Thoracic aorta (tissue), 2 donors: ENCODE data around the gene C1QTNF6. TPM values are rescaled to one million over a fixed set of nuclear protein-coding genes. Genes with fewer than 3 reads are reported as not detected.

Experiments used
- ATAC-seq: fragments of 150-250 bp; one replicate; pipeline ENCODE4 v1.8.0; 2017; ENCODE audit warnings: low read depth; ENCODE audit not compliant: insufficient number of reproducible peaks, low FRiP score
- DNase-seq: peaks from one replicate; pipeline ENCODE4 v3.0.0-alpha.2; 2020; ENCODE audit warnings: low spot score
- H3K27ac ChIP-seq, 2 donors: fragments of 200-600 bp; sonication (generic); 1 replicate in 1 of 2; 2 replicates in 1 of 2; pipeline ENCODE4 v1.5.1; 2016; ENCODE audit warnings: mild to moderate bottlenecking in 2 of 2, moderate library complexity in 2 of 2
- H3K27me3 ChIP-seq: fragments of 200-600 bp; sonication (generic); replicated peaks from 2 replicates; pipeline ENCODE4 v1.6.0; 2016; ENCODE audit warnings: mild to moderate bottlenecking; ENCODE audit not compliant: insufficient read depth
- H3K36me3 ChIP-seq: fragments of 200-600 bp; sonication (generic); one replicate; pipeline ENCODE4 v1.5.1; 2016
- H3K4me1 ChIP-seq, 2 donors: fragments of 200-600 bp; sonication (generic); 1 replicate in 1 of 2; 2 replicates in 1 of 2; pipeline versions ENCODE4 v1.5.1 to v1.6.0; 2016; ENCODE audit warnings: low read depth in 2 of 2, mild to moderate bottlenecking in 1 of 2; ENCODE audit not compliant: control insufficient read depth in 1 of 2
- H3K4me3 ChIP-seq: fragments of 200-600 bp; sonication (generic); 2 replicates; pipeline ENCODE4 v1.5.1; 2016; ENCODE audit warnings: mild to moderate bottlenecking
- H3K9me3 ChIP-seq: fragments of 200-600 bp; sonication (generic); 2 replicates; pipeline ENCODE4 v1.5.1; 2016
- CTCF ChIP-seq: fragments of 200-600 bp; sonication (generic); IDR thresholded peaks from one replicate; pipeline ENCODE4 v1.5.1; 2019; ENCODE audit warnings: antibody characterized with exemption
- total RNA-seq, 2 donors: library from RNA; depleted of rRNA; stranded (reverse); fragments of >200 nt; gene quantifications; one replicate each; pipeline versions ENCODE4 v1.1.0 to v1.2.3, GENCODE V29; 2016

C1QTNF6 gene
- total RNA-seq, 2 donors from 2014 or later = 1.9 to 2.1 TPM

- peak; percentile 88 for TF ChIP-seq CTCF
- Histone ChIP-seq H3K27me3 (no peaks in the 10 kb centered on the region), H3K4me3 (peak overlapping the region; percentile 78), H3K4me1 (peaks cover 22 to 36% of the 10 kb centered on the region in 2 donors), H3K27ac (peak overlapping the region; percentile 84 to 88), H3K9me3 (no peaks in the 10 kb centered on the region), H3K36me3 (no peaks in the 10 kb centered on the region)
- ATAC-seq (peak; percentile 90), DNase-seq (peak; percentile 93)
These were observed 11.2 kb upstream of the C1QTNF6 start for GRCh38 chr22:37199103-37199759.

- DNase-seq = no peak
- H3K27ac ChIP-seq = peak overlapping the region; percentile 84 to 88
- ATAC-seq = peak; percentile 50
- TF ChIP-seq CTCF = peak; percentile 87
- H3K27me3 ChIP-seq = no peaks in the 10 kb centered on the region
- H3K9me3 ChIP-seq = no peaks in the 10 kb centered on the region
- H3K4me1 ChIP-seq = peaks cover 22 to 36% of the 10 kb centered on the region in 2 donors
- H3K4me3 ChIP-seq = peak overlapping the region; percentile 78
- H3K36me3 ChIP-seq = no peaks in the 10 kb centered on the region
These were observed 10.4 kb upstream of the C1QTNF6 start for GRCh38 chr22:37198258-37199102.

GRCh38 chr22:37197451-37198257 lies 9.6 kb upstream of the C1QTNF6 start:
- no peak for DNase-seq
- H3K27ac ChIP-seq = peak overlapping the region; percentile 84 to 88
- H3K4me1 ChIP-seq = peaks cover 22 to 36% of the 10 kb centered on the region in 2 donors
- no peaks in the 10 kb centered on the region for H3K9me3 ChIP-seq
- ATAC-seq = no peak
- no peak for TF ChIP-seq CTCF
- no peaks in the 10 kb centered on the region for H3K36me3 ChIP-seq
- no peaks in the 10 kb centered on the region for H3K27me3 ChIP-seq
- peak overlapping the region; percentile 78 for H3K4me3 ChIP-seq

DNA sequence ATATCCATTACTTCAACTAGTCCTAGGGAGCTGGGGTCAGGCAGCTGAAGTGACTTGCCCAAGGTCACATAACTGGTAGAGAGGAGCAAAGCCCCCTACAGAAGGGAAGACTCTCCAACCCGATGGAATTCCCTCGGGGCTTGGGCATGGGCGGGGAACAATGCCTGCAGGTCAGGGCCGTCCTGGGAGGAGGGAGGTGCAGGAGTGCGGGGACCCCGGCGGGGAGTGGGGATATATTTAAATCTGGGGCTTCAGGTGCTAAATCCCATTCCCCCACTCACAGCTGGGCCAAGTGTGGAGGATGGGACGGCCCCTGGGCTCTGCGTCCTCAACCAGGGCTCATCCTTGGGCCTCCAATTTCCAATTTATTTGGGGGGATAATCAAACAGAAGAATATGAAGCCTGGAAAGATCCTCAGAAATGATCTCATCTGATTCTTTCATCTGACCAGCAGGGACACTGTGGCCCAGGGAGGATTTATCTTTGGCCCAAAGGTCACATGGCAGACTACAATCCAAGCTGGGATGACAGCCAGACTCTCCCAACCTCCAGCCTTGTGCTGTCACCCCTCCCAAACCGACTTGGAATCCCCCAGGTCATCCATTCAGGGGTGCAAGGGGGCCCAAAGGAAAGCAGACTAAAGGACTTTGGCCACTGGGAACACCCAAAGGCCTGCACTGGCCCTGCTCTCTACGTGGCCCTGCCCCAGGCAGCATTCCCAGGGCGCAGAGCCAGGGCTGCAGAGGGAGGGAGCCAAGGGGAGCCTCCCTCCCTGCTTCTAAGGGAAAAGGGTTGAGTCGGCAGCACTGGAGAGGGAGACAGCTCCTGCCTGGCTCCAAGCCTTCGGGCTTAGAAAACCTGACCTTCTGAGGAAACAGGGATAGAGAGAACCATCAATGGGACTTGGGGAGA lies 8.7 kb upstream of the C1QTNF6 start:
- Histone ChIP-seq H3K36me3 (no peaks in the 10 kb centered on the region), H3K9me3 (no peaks in the 10 kb centered on the region), H3K4me1 (peaks cover 22 to 36% of the 10 kb centered on the region in 2 donors), H3K27ac (peak overlapping the region; percentile 33 to 84), H3K4me3 (no peak overlapping the region), H3K27me3 (no peaks in the 10 kb centered on the region)
- ATAC-seq (no peak), DNase-seq (no peak)
- no peak for TF ChIP-seq CTCF
